Neural cell (in vitro differentiated cells): ENCODE measurements around the gene AGR2. TPM values are rescaled to one million over a fixed set of nuclear protein-coding genes. Genes with fewer than 3 reads are reported as not detected.

Experiments
- H2AFZ ChIP-seq: fragments of 200-600, 300-800 bp; sonication (generic), shearing (Covaris generic); 2 replicates; pipeline ENCODE4 v1.6.0; 2014; ENCODE audit warnings: low read depth, mild to moderate bottlenecking, antibody characterized with exemption, low read length, moderate library complexity
- H3F3A ChIP-seq: fragments of 200-600 bp; shearing (Covaris generic); 2 replicates; pipeline ENCODE4 v1.6.1; 2016; ENCODE audit warnings: mild to moderate bottlenecking, moderate library complexity, mixed read lengths, antibody characterized with exemption, low read length; ENCODE audit not compliant: insufficient read depth, poor library complexity, severe bottlenecking
- H3K27ac ChIP-seq: fragments of 200-600, 300-800 bp; sonication (generic), shearing (Covaris generic); 2 replicates; pipeline ENCODE4 v1.5.1; 2014; ENCODE audit warnings: mild to moderate bottlenecking, low read length, moderate library complexity
- H3K27me3 ChIP-seq: fragments of 300-800, 200-600 bp; sonication (generic), shearing (Covaris generic); 2 replicates; pipeline ENCODE4 v1.6.0; 2014; ENCODE audit warnings: mild to moderate bottlenecking, low read depth, low read length, moderate library complexity; ENCODE audit not compliant: insufficient read depth
- H3K36me3 ChIP-seq: fragments of 300-800, 200-600 bp; sonication (generic), shearing (Covaris generic); 2 replicates; pipeline ENCODE4 v1.5.1; 2014; ENCODE audit warnings: mild to moderate bottlenecking, antibody characterized with exemption, low read length, moderate library complexity; ENCODE audit not compliant: insufficient read depth
- H3K4me2 ChIP-seq: fragments of 300-800, 200-600 bp; sonication (generic), shearing (Covaris generic); 2 replicates; pipeline ENCODE4 v1.6.0; 2014; ENCODE audit warnings: mild to moderate bottlenecking, low read length
- H3K4me3 ChIP-seq: fragments of 300-800, 200-600 bp; sonication (generic), shearing (Covaris generic); 2 replicates; pipeline ENCODE4 v1.5.1; 2014; ENCODE audit warnings: mild to moderate bottlenecking, low read length, moderate library complexity
- H3K79me2 ChIP-seq: fragments of 200-600 bp; shearing (Covaris generic); replicated peaks from 2 replicates; pipeline ENCODE4 v1.6.0; 2014; ENCODE audit warnings: mild to moderate bottlenecking, low read length, moderate library complexity; ENCODE audit not compliant: insufficient read depth
- H3K9ac ChIP-seq: fragments of 300-800, 200-600 bp; sonication (generic), shearing (Covaris generic); 2 replicates; pipeline ENCODE4 v1.6.1; 2016; ENCODE audit warnings: mild to moderate bottlenecking, low read length, mixed read lengths
- H3K9me2 ChIP-seq: fragments of 200-600 bp; shearing (Covaris generic); 2 replicates; pipeline ENCODE4 v1.6.1; 2016; ENCODE audit warnings: mild to moderate bottlenecking, low read length, mixed read lengths; ENCODE audit not compliant: insufficient read depth
- H3K9me3 ChIP-seq: fragments of 200-600, 300-800 bp; sonication (generic), shearing (Covaris generic); 2 replicates; pipeline ENCODE4 v1.6.1; 2016; ENCODE audit warnings: mild to moderate bottlenecking, mixed run types, low read length, moderate library complexity, mixed read lengths
- H4K20me1 ChIP-seq: fragments of 200-600 bp; shearing (Covaris generic); 2 replicates; pipeline ENCODE4 v1.6.1; 2016; ENCODE audit warnings: mild to moderate bottlenecking, mixed run types; ENCODE audit not compliant: insufficient read depth
- EP300 ChIP-seq: fragments of 450-650 bp; conservative IDR thresholded peaks from 2 replicates; pipeline ENCODE4 v1.6.1; 2014; ENCODE audit warnings: antibody characterized with exemption, mild to moderate bottlenecking, moderate library complexity; ENCODE audit not compliant: poor library complexity, severe bottlenecking
- EZH2 ChIP-seq: fragments of 200-600, 300-800 bp; shearing (Covaris generic), sonication (generic); IDR thresholded peaks from 2 replicates; pipeline ENCODE4 v1.6.1; 2014; ENCODE audit warnings: antibody characterized with exemption, low read length, borderline replicate concordance, mild to moderate bottlenecking; ENCODE audit not compliant: insufficient read depth, poor library complexity, severe bottlenecking
- MXI1 ChIP-seq: fragments of 450-650 bp; conservative IDR thresholded peaks from 2 replicates; pipeline ENCODE4 v1.6.1; 2014; ENCODE audit warnings: antibody characterized with exemption, mild to moderate bottlenecking; ENCODE audit not compliant: poor library complexity, severe bottlenecking
- POLR2AphosphoS5 ChIP-seq: IDR thresholded peaks from 2 replicates; pipeline ENCODE4 v1.6.1; 2012
- RAD21 ChIP-seq: fragments of 450-650 bp; conservative IDR thresholded peaks from 2 replicates; pipeline ENCODE4 v1.6.1; 2014; ENCODE audit warnings: antibody characterized with exemption, mild to moderate bottlenecking, moderate library complexity
- SMC3 ChIP-seq: fragments of 450-650 bp; conservative IDR thresholded peaks from 2 replicates; pipeline ENCODE4 v1.6.1; 2014; ENCODE audit warnings: antibody characterized with exemption, mild to moderate bottlenecking, moderate library complexity; ENCODE audit not compliant: poor library complexity
- TAF1 ChIP-seq: IDR thresholded peaks from 2 replicates; pipeline ENCODE4 v1.6.1; 2012; ENCODE audit warnings: low read depth
- polyA plus RNA-seq: library from polyadenylated mRNA; depleted of rRNA; stranded (reverse); fragments of >200 nt; gene quantifications from 2 replicates; pipeline ENCODE4 v1.2.3, GENCODE V29; 2014
- TF ChIP-seq, protein P1 (sequence below): IDR thresholded peaks from 2 replicates; pipeline ENCODE4 v1.6.1; 2012; ENCODE audit warnings: borderline replicate concordance
- TF ChIP-seq, protein P2 (sequence below): fragments of 450-650 bp; IDR thresholded peaks from 2 replicates; pipeline ENCODE4 v1.5.1; 2014; ENCODE audit warnings: antibody characterized with exemption, mild to moderate bottlenecking, moderate library complexity; ENCODE audit not compliant: poor library complexity, severe bottlenecking

Gene AGR2
- polyA plus RNA-seq, 1 donor from 2014 or later, result not detected

DNA sequence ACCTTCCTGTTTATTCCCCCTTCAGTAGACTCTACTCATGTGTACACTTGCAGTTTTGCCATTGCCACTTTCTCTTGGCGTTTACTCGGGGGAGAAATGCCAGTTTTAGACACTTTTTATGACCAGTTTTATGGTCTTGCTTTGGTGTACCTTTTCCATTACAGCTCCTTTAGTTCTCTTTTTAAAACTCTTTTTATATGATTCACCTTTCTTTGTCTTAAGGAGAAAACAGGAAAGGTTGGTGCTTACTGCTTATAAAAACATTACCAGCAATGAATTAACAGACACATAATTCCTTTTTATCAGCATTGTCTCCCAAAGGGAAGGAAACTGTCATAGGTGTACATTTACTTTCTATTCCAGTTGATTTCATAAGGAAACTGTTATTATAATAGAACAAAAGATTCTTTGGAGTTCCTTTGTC, 39.4 kb downstream of the AGR2 start:
- H3K27me3 ChIP-seq, result no peaks in the 10 kb centered on the region
- no peaks in the 10 kb centered on the region for H3F3A ChIP-seq
- H3K36me3 ChIP-seq, result no peaks in the 10 kb centered on the region
- no peaks in the 10 kb centered on the region for H3K9me3 ChIP-seq
- H2AFZ ChIP-seq, result no peak overlapping the region
- peaks cover 63% of the 10 kb centered on the region for H3K79me2 ChIP-seq
- no peak overlapping the region for H3K4me3 ChIP-seq
- no peaks in the 10 kb centered on the region for H4K20me1 ChIP-seq
- no peak overlapping the region for H3K27ac ChIP-seq
- H3K9ac ChIP-seq, result no peak overlapping the region
- no peaks in the 10 kb centered on the region for H3K9me2 ChIP-seq
- TF ChIP-seq EP300, result no peak
- TF ChIP-seq EZH2, result no peak
- no peak for TF ChIP-seq POLR2AphosphoS5
- TF ChIP-seq, protein P1, sequence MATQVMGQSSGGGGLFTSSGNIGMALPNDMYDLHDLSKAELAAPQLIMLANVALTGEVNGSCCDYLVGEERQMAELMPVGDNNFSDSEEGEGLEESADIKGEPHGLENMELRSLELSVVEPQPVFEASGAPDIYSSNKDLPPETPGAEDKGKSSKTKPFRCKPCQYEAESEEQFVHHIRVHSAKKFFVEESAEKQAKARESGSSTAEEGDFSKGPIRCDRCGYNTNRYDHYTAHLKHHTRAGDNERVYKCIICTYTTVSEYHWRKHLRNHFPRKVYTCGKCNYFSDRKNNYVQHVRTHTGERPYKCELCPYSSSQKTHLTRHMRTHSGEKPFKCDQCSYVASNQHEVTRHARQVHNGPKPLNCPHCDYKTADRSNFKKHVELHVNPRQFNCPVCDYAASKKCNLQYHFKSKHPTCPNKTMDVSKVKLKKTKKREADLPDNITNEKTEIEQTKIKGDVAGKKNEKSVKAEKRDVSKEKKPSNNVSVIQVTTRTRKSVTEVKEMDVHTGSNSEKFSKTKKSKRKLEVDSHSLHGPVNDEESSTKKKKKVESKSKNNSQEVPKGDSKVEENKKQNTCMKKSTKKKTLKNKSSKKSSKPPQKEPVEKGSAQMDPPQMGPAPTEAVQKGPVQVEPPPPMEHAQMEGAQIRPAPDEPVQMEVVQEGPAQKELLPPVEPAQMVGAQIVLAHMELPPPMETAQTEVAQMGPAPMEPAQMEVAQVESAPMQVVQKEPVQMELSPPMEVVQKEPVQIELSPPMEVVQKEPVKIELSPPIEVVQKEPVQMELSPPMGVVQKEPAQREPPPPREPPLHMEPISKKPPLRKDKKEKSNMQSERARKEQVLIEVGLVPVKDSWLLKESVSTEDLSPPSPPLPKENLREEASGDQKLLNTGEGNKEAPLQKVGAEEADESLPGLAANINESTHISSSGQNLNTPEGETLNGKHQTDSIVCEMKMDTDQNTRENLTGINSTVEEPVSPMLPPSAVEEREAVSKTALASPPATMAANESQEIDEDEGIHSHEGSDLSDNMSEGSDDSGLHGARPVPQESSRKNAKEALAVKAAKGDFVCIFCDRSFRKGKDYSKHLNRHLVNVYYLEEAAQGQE, result no peak
- no peak for TF ChIP-seq SMC3
- TF ChIP-seq RAD21, result no peak
- TF ChIP-seq, protein P2, sequence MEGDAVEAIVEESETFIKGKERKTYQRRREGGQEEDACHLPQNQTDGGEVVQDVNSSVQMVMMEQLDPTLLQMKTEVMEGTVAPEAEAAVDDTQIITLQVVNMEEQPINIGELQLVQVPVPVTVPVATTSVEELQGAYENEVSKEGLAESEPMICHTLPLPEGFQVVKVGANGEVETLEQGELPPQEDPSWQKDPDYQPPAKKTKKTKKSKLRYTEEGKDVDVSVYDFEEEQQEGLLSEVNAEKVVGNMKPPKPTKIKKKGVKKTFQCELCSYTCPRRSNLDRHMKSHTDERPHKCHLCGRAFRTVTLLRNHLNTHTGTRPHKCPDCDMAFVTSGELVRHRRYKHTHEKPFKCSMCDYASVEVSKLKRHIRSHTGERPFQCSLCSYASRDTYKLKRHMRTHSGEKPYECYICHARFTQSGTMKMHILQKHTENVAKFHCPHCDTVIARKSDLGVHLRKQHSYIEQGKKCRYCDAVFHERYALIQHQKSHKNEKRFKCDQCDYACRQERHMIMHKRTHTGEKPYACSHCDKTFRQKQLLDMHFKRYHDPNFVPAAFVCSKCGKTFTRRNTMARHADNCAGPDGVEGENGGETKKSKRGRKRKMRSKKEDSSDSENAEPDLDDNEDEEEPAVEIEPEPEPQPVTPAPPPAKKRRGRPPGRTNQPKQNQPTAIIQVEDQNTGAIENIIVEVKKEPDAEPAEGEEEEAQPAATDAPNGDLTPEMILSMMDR, result no peak
- no peak for TF ChIP-seq TAF1
- no peak for TF ChIP-seq MXI1
- H3K4me2 ChIP-seq, result no peak overlapping the region

DNA sequence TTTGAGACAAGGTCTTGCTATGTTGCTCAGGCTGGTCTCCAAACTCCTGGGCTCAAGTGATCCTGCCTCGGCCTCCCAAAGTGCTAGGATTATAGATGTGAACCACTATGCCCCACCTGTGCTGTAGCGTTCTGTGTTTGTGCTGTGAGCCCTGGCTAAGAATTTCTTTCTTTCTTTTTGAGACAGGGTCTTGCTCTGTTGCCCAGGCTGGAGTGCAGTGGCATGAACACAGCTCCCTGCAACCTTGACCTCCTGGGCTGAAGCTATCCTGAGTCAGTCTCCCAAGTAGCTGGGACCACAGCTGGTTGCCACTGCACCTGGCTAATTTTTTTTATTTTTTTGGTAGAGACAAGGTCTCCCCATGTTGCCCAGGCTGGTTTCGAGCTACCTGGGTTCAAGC, 39.9 kb downstream of the AGR2 start:
- no peak overlapping the region for H3K4me3 ChIP-seq
- H3K9me3 ChIP-seq, result no peaks in the 10 kb centered on the region
- no peak overlapping the region for H3K4me2 ChIP-seq
- H3K9me2 ChIP-seq, result no peaks in the 10 kb centered on the region
- H3K27ac ChIP-seq, result no peak overlapping the region
- no peaks in the 10 kb centered on the region for H3K36me3 ChIP-seq
- no peaks in the 10 kb centered on the region for H3K27me3 ChIP-seq
- no peaks in the 10 kb centered on the region for H3F3A ChIP-seq
- no peak overlapping the region for H2AFZ ChIP-seq
- no peaks in the 10 kb centered on the region for H4K20me1 ChIP-seq
- no peak overlapping the region for H3K9ac ChIP-seq
- no peak for TF ChIP-seq POLR2AphosphoS5
- no peak for TF ChIP-seq SMC3
- no peak for TF ChIP-seq RAD21
- TF ChIP-seq EP300, result no peak
- no peak for TF ChIP-seq TAF1
- TF ChIP-seq, protein P1, result no peak
- TF ChIP-seq MXI1, result no peak
- TF ChIP-seq EZH2, result no peak
- TF ChIP-seq, protein P2, result no peak
- peaks cover 67% of the 10 kb centered on the region for H3K79me2 ChIP-seq
